ENCODE results near the gene MIEN1. TPM values are rescaled to one million over a fixed set of nuclear protein-coding genes. Genes with fewer than 3 reads are reported as not detected.

Gene MIEN1, protein sequence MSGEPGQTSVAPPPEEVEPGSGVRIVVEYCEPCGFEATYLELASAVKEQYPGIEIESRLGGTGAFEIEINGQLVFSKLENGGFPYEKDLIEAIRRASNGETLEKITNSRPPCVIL
- 10 to 100 TPM; 33.9 to 60.8 (median 52.5) TPM for total RNA-seq

DNA sequence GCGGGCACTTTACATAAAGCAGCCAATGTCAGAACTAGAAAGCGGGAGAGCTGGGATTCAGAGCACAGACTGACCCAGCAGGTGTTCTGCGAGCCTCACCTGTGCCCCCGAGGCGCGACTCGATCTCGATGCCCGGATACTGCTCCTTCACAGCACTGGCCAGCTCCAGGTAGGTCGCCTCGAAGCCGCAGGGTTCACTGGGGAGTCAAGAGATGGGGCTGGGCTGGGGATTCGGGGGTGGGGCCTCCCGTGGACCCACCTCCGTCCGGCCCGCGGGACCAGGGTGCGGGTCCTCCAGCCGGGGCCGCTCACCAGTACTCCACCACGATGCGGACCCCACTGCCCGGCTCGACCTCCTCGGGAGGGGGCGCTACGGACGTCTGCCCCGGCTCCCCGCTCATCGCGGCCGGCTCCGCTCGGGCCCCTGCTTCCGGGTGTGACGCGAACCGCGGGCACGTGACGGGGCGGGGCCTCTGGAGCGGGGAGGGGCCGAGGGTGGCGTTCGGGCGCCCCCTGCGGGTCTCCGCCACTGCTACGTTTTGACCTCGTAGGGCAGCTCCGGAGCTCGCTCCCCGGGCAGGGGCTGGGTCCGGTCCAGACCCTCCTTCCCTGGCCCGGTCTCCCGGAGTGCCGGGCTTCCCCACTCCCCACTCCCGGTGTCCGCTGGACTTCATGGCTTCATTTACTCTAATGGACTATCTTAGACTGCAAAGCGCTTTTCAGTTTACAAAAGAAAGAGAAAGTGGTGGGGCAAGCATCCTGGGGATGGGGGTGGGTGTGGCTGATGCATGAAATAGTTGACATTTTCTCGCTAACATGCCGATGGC is at the start of gene MIEN1:
Gene MIEN1, minus strand, starts transcription at position 438 of the 827 bp plus-strand sequence. Its CDS starts 37 bp downstream, at position 401.
- TF ChIP-seq, protein P1, sequence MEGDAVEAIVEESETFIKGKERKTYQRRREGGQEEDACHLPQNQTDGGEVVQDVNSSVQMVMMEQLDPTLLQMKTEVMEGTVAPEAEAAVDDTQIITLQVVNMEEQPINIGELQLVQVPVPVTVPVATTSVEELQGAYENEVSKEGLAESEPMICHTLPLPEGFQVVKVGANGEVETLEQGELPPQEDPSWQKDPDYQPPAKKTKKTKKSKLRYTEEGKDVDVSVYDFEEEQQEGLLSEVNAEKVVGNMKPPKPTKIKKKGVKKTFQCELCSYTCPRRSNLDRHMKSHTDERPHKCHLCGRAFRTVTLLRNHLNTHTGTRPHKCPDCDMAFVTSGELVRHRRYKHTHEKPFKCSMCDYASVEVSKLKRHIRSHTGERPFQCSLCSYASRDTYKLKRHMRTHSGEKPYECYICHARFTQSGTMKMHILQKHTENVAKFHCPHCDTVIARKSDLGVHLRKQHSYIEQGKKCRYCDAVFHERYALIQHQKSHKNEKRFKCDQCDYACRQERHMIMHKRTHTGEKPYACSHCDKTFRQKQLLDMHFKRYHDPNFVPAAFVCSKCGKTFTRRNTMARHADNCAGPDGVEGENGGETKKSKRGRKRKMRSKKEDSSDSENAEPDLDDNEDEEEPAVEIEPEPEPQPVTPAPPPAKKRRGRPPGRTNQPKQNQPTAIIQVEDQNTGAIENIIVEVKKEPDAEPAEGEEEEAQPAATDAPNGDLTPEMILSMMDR (IDR thresholded peaks at IDR 0.05): peak in 1 of 3 donors; percentile 61
- DNase-seq (ENCODE audit: low spot score) (peak; percentile 91), ATAC-seq (ENCODE audit: low FRiP score) (peak; percentile 95)

DNA sequence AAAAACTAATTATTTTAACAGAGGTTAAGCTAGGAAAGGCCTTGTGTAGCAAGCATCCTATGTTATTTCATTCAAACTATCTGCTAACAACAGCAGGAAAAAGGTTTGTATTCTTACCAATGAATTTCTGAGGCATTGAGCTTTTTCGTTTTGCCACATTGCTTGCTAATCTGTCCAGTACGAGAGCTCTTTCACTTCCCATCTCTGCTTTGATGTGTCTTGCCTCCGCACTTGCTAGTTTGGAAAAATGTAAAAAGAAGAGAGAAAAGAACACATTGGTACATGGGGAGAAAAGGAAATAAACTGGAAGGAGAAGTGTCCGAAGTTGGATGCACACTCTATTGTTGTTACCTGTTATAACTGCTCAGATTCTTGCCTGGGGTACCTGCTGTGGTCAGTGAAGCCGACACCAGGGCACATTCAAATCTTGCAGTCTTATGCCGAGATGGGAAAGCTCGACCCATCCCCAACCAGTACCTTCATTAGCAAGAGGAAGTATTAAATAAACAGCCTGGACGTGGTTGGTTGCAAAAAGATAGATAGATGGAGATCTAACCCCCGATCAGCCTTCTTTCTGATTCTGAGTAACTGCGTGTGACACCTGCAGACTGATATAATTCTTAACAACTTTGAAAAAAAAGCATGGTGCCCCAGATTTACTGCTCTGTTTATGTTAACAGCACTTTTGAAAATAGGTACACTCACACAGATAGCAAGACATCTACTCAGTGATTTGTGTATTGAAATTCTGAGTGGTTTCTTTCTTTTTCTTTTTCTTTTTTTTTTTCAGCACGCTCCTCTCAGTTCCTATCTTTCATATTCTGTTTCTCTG is 47.4 kb upstream of the MIEN1 start:
- TF ChIP-seq, protein P1 (IDR thresholded peaks at IDR 0.05): no peak
- DNase-seq (ENCODE audit: low spot score) (no peak), ATAC-seq (ENCODE audit: low FRiP score) (no peak)

DNA sequence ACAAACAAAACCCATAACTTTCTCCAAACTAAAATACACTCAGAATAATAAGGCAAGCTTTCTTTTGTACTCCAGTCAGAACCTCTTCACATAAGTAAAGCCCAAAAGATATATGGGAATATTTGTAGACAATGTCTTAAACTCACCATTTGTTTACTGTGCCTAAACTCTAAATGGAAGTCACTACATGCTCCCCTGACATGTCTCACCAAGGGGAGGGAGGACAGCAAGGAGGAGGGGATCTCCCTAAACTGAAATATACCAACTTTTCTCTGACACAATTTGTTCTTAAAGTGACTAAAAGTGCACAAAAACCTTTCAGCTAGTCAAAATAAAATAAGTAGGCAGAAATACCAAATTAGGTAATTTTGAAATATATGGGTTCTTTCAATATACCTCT is 45.9 kb upstream of the MIEN1 start:
- no peak for ATAC-seq (ENCODE audit: low FRiP score)
- no peak for DNase-seq (ENCODE audit: low spot score)
- TF ChIP-seq, protein P1 (IDR thresholded peaks at IDR 0.05): no peak

DNA sequence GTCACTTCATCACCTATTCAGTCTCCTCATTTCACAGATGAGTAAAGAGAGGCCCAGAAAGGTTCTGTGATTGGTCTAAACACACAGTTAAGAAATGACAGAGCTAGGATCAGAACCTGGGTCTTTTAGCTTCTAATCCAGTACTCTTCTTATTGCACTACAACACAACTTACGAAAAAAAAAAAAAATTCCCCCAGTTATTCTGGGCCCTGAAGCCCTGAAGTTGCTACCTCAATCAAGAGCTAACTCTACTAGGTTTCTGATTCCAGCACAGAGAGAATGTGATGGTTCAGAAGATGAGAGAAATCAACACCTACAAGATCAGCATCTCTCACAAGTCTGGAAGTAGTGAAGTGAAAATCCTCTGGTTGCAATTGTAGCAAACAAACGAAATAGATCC is 44.7 kb upstream of the MIEN1 start:
- no peak for ATAC-seq (ENCODE audit: low FRiP score)
- TF ChIP-seq, protein P1 (IDR thresholded peaks at IDR 0.05): no peak
- no peak for DNase-seq (ENCODE audit: low spot score)

DNA sequence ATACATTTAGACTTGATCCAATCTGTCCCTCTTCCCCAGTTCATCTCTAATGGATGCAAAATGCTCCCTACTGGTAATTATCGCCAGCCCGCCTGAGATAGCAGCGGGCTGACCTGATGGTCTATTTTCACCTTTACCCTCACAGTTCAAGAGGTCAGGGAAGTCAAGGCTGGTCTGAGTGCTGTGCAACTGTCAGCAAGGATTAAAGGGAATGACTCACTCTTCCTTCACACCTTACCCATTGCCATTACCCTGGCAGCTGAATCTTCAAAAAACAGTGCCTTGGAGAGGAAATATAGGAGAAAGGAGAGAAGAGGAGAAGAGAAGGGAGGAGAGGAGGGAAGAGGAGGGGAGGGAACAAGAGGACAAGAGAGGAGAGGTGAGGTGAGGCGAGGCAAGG is 43.7 kb upstream of the MIEN1 start:
- TF ChIP-seq, protein P1 (IDR thresholded peaks at IDR 0.05): no peak
- ATAC-seq (ENCODE audit: low FRiP score): no peak
- DNase-seq (ENCODE audit: low spot score): no peak

DNA sequence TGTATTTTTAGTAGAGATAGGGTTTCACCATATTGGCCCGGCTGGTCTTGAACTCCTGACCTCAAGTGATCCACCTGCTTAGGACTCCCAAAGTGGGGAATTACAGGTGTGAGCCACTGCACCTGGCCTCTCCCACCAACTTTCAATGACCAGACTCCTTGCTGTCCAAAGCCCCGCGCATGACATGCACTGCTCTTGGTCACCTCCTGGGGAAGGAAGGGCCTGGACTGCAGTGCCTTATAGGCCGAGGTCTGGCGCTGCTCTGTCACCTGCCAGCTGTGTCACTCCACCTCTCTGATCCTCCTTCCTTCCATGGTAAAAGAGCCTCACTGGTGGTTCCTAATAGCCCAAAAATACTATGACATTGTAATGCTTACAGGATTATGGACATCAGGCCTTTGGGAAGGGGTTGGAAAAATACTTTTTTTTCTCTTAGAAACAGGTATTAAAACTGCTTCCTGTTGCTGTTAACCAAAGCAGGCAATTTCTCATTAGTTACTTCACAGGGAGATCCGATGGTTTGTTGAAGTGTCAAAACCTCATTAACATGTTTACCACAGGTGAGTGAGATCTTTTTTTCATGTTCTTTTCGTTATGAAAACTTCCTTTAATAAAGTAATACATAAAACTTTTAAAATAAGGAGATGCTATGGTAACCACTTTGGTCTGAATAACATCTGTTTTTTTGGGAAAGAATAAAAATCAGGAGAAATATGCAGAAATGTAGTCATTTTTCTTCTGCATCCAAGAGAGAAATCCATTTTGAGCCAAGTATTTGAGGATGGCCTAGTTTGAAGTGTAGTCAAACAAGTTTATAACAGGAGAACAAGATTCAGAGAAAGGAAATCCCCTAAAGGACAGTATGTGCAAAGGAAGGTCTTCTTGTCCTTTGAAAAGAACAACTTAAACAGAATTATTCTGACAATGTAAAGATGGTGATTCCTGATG is 42.9 kb upstream of the MIEN1 start:
- TF ChIP-seq, protein P1 (IDR thresholded peaks at IDR 0.05): no peak
- no peak for ATAC-seq (ENCODE audit: low FRiP score)
- DNase-seq (ENCODE audit: low spot score): no peak

Measured in omental fat pad (tissue), 4 donors.